Epithelial cell of esophagus (primary cell): ENCODE measurements around the gene CKS1B.

Source experiments
- DNase-seq: peaks from one replicate; pipeline ENCODE4 v3.0.0; 2010; ENCODE audit warnings: low read depth
- H3K4me3 ChIP-seq: 2 replicates; pipeline ENCODE4 v1.5.1; 2011; ENCODE audit warnings: mild to moderate bottlenecking, low read length, control low read depth
- CTCF ChIP-seq: IDR thresholded peaks from 2 replicates; pipeline ENCODE4 v1.5.1; 2011; ENCODE audit warnings: low read depth, mild to moderate bottlenecking, low read length, control low read depth, inconsistent platforms; ENCODE audit not compliant: insufficient read depth; ENCODE audit errors: missing control alignments

CKS1B gene

GRCh38 chr1:154974102-154974807 is at the start of gene CKS1B:
Gene CKS1B (plus strand): TSS chr1:154974681. CDS start chr1:154974746, 65 bp downstream.
- H3K4me3 ChIP-seq: peak within 1 kb of the TSS; percentile 61
- no peak for TF ChIP-seq CTCF
- DNase-seq: peak; percentile 100

- peak; percentile 61 for DNase-seq
- H3K4me3 ChIP-seq: no peak overlapping the region
- no peak for TF ChIP-seq CTCF
These were observed 48.9 kb upstream of the CKS1B start for GRCh38 chr1:154925335-154926170.

GRCh38 chr1:154926201-154926600 is 48.3 kb upstream of the CKS1B start:
- no peak for DNase-seq
- no peak overlapping the region for H3K4me3 ChIP-seq
- TF ChIP-seq CTCF: no peak

- DNase-seq: peak; percentile 80
- H3K4me3 ChIP-seq: no peak overlapping the region
- TF ChIP-seq CTCF: no peak
These were observed 42.5 kb upstream of the CKS1B start for GRCh38 chr1:154931940-154932487.

- H3K4me3 ChIP-seq: no peak overlapping the region
- TF ChIP-seq CTCF: no peak
- no peak for DNase-seq
These were observed 40.0 kb upstream of the CKS1B start for GRCh38 chr1:154934358-154934948.

GRCh38 chr1:154935749-154936554 is 38.5 kb upstream of the CKS1B start:
- H3K4me3 ChIP-seq: peak overlapping the region; percentile 67
- no peak for DNase-seq
- TF ChIP-seq CTCF: no peak
